ENCODE measurements around the gene SIDT2.
A peak's percentile ranks its signal among the peaks of the same experiment; 100 is the strongest.

SIDT2 gene

GRCh38 chr11:117226388-117227385 lies 48.1 kb downstream of the SIDT2 start:
- no peak for TF ChIP-seq JUND (IDR thresholded peaks at IDR 0.05; ENCODE audit: low read depth)
- in situ Hi-C loops (cut with HindIII; ENCODE audit: low pct_unique_long_range_greater_than_20kb, low sequenced_read_pairs), result no loop called here
- peak; percentile 83 to 91 for DNase-seq (ENCODE audit: low read depth in 1 of 2, low spot score in 1 of 2)

- no peak for TF ChIP-seq JUND (IDR thresholded peaks at IDR 0.05; ENCODE audit: low read depth)
- in situ Hi-C loops (cut with HindIII; ENCODE audit: low pct_unique_long_range_greater_than_20kb, low sequenced_read_pairs), result no loop called here
- DNase-seq (ENCODE audit: low read depth in 1 of 2, low spot score in 1 of 2), result no peak
Observed at GRCh38 chr11:117228091-117228490, 49.5 kb downstream of the SIDT2 start.

- TF ChIP-seq JUND (IDR thresholded peaks at IDR 0.05; ENCODE audit: low read depth), result no peak
- in situ Hi-C loops (cut with HindIII; ENCODE audit: low pct_unique_long_range_greater_than_20kb, low sequenced_read_pairs), result no loop called here
- DNase-seq (ENCODE audit: low read depth in 1 of 2, low spot score in 1 of 2), result no peak
Observed at GRCh38 chr11:117229411-117229810, 50.9 kb downstream of the SIDT2 start.

- no peak for DNase-seq (ENCODE audit: low read depth in 1 of 2, low spot score in 1 of 2)
- in situ Hi-C loops (cut with HindIII; ENCODE audit: low pct_unique_long_range_greater_than_20kb, low sequenced_read_pairs), result no loop called here
- no peak for TF ChIP-seq JUND (IDR thresholded peaks at IDR 0.05; ENCODE audit: low read depth)
Observed at GRCh38 chr11:117229931-117230285, 51.4 kb downstream of the SIDT2 start.

GRCh38 chr11:117230286-117230961 lies 51.9 kb downstream of the SIDT2 start:
- in situ Hi-C loops (cut with HindIII; ENCODE audit: low pct_unique_long_range_greater_than_20kb, low sequenced_read_pairs), result no loop called here
- no peak for DNase-seq (ENCODE audit: low read depth in 1 of 2, low spot score in 1 of 2)
- no peak for TF ChIP-seq JUND (IDR thresholded peaks at IDR 0.05; ENCODE audit: low read depth)

GRCh38 chr11:117230999-117231841 lies 52.7 kb downstream of the SIDT2 start:
- in situ Hi-C loops (cut with HindIII; ENCODE audit: low pct_unique_long_range_greater_than_20kb, low sequenced_read_pairs), result no loop called here
- no peak for TF ChIP-seq JUND (IDR thresholded peaks at IDR 0.05; ENCODE audit: low read depth)
- DNase-seq (ENCODE audit: low read depth in 1 of 2, low spot score in 1 of 2), result peak in 1 of 2 experiments; percentile 36

- no peak for TF ChIP-seq JUND (IDR thresholded peaks at IDR 0.05; ENCODE audit: low read depth)
- DNase-seq (ENCODE audit: low read depth in 1 of 2, low spot score in 1 of 2), result no peak
- in situ Hi-C loops (cut with HindIII; ENCODE audit: low pct_unique_long_range_greater_than_20kb, low sequenced_read_pairs), result no loop called here
Observed at GRCh38 chr11:117231842-117232091, 53.2 kb downstream of the SIDT2 start, which contains the start of gene PCSK7. PCSK7 (minus strand) TSS chr11:117232073; CDS start chr11:117229844, 2,229 bp downstream.

- in situ Hi-C loops (cut with HindIII; ENCODE audit: low pct_unique_long_range_greater_than_20kb, low sequenced_read_pairs), result no loop called here
- DNase-seq (ENCODE audit: low read depth in 1 of 2, low spot score in 1 of 2), result peak; percentile 91 to 98
Observed at GRCh38 chr11:117232092-117232878, 53.7 kb downstream of the SIDT2 start, which contains the start of gene RNF214. RNF214 (plus strand) TSS chr11:117232671; CDS start chr11:117234273, 1,602 bp downstream.

GRCh38 chr11:117232911-117233409 lies 54.4 kb downstream of the SIDT2 start:
- in situ Hi-C loops (cut with HindIII; ENCODE audit: low pct_unique_long_range_greater_than_20kb, low sequenced_read_pairs), result no loop called here
- peak in 1 of 2 experiments; percentile 37 for DNase-seq (ENCODE audit: low read depth in 1 of 2, low spot score in 1 of 2)
- no peak for TF ChIP-seq JUND (IDR thresholded peaks at IDR 0.05; ENCODE audit: low read depth)

More at GRCh38 chr11:117232092-117232878, 53.7 kb downstream of the SIDT2 start, which contains the start of gene RNF214:
- TF ChIP-seq JUND (IDR thresholded peaks at IDR 0.05; ENCODE audit: low read depth), result no peak

GRCh38 chr11:117238221-117238620 lies 59.7 kb downstream of the SIDT2 start:
- in situ Hi-C loops (cut with HindIII; ENCODE audit: low pct_unique_long_range_greater_than_20kb, low sequenced_read_pairs), result no loop called here
- TF ChIP-seq JUND (IDR thresholded peaks at IDR 0.05; ENCODE audit: low read depth), result no peak
- no peak for DNase-seq (ENCODE audit: low read depth in 1 of 2, low spot score in 1 of 2)

- in situ Hi-C loops (cut with HindIII; ENCODE audit: low pct_unique_long_range_greater_than_20kb, low sequenced_read_pairs), result no loop called here
- DNase-seq (ENCODE audit: low read depth in 1 of 2, low spot score in 1 of 2), result peak in 1 of 2 experiments; percentile 33
- TF ChIP-seq JUND (IDR thresholded peaks at IDR 0.05; ENCODE audit: low read depth), result no peak
Observed at GRCh38 chr11:117239295-117239694, 60.8 kb downstream of the SIDT2 start.

Measured in T47D (cell line).